HepG2 (cell line): ENCODE measurements around the gene FANCF. TPM values are rescaled to one million over a fixed set of nuclear protein-coding genes. Genes with fewer than 3 reads are reported as not detected.
A peak's percentile ranks its signal among the peaks of the same experiment; 100 is the strongest.

Experiments
- DNMT3B ChIP-seq: conservative IDR thresholded peaks from 2 replicates; pipeline ENCODE4 v1.6.1; 2016; ENCODE audit warnings: missing biosample characterization, control low read depth
- ELF4 ChIP-seq: sonication (generic); formaldehyde crosslinking; IDR thresholded peaks from 2 replicates; pipeline ENCODE4 v1.5.0; 2020; ENCODE audit warnings: missing genetic modification reagents, mild to moderate bottlenecking, moderate library complexity, borderline replicate concordance
- ESRRA ChIP-seq: sonication (generic); formaldehyde crosslinking; IDR thresholded peaks from 2 replicates; pipeline ENCODE4 v1.5.1; 2020; ENCODE audit warnings: mild to moderate bottlenecking, low read depth, missing genetic modification reagents
- EZH2 ChIP-seq: conservative IDR thresholded peaks from 2 replicates; pipeline ENCODE4 v1.6.1; 2012; ENCODE audit warnings: mild to moderate bottlenecking, low read depth, low read length, moderate library complexity
- NFKBIZ ChIP-seq: IDR thresholded peaks from 2 replicates; pipeline ENCODE4 v1.6.1; 2018; ENCODE audit warnings: missing genetic modification reagents, missing compliant biosample characterization
- NR1H2 ChIP-seq: sonication (generic); formaldehyde crosslinking; IDR thresholded peaks from 2 replicates; pipeline ENCODE4 v1.8.1; 2022; ENCODE audit warnings: low read depth, missing genetic modification reagents, borderline replicate concordance
- NR3C1 ChIP-seq: sonication (generic); formaldehyde crosslinking; IDR thresholded peaks from 2 replicates; pipeline ENCODE4 v1.4.0; 2020; ENCODE audit warnings: missing genetic modification reagents
- PITX1 ChIP-seq: sonication (generic); formaldehyde crosslinking; IDR thresholded peaks from 2 replicates; pipeline ENCODE4 v1.5.1; 2020; ENCODE audit warnings: mild to moderate bottlenecking, missing genetic modification reagents
- POGZ ChIP-seq: sonication (generic); formaldehyde crosslinking; IDR thresholded peaks from 2 replicates; pipeline ENCODE4 v1.4.0; 2020; ENCODE audit warnings: mild to moderate bottlenecking, missing genetic modification reagents
- ZNF335 ChIP-seq: sonication (generic); formaldehyde crosslinking; IDR thresholded peaks from 2 replicates; pipeline ENCODE4 v1.4.0; 2020; ENCODE audit warnings: missing genetic modification reagents
- ZNF577 ChIP-seq: sonication (generic); formaldehyde crosslinking; IDR thresholded peaks from 2 replicates; pipeline ENCODE4 v1.4.0; 2020; ENCODE audit warnings: mild to moderate bottlenecking, low read depth, missing genetic modification reagents, borderline replicate concordance
- ZNF589 ChIP-seq: sonication (generic); formaldehyde crosslinking; conservative IDR thresholded peaks from 2 replicates; pipeline ENCODE4 v1.8.0; 2022; ENCODE audit warnings: mild to moderate bottlenecking, moderate library complexity, missing genetic modification reagents
- ZNF788 ChIP-seq: sonication (generic); formaldehyde crosslinking; IDR thresholded peaks from 2 replicates; pipeline ENCODE4 v1.5.0; 2020; ENCODE audit warnings: mild to moderate bottlenecking, missing genetic modification reagents, borderline replicate concordance
- polyA plus RNA-seq, 8 experiments: library from polyadenylated mRNA; depleted of rRNA in 3 of 8; stranded (reverse) in 7 of 8; unstranded in 1 of 8; fragments of >200 nt; fragmentation: Illumina TruSeq in 4 of 8; extraction: Trizol in 4 of 8; gene quantifications; 2 replicates each; pipeline versions ENCODE4 v1.2.1 to v1.2.3, GENCODE V29; 2011 to 2016; ENCODE audit warnings: low read depth in 4 of 8, missing spikeins in 1 of 8, mixed read lengths in 1 of 8; ENCODE audit not compliant: insufficient read depth in 1 of 8
- total RNA-seq, 5 experiments: library from RNA; depleted of rRNA; stranded (reverse); fragments of >200 nt; fragmentation: Illumina TruSeq; extraction: Trizol; gene quantifications; 2 replicates each; pipeline ENCODE4 v1.2.3, GENCODE V29; 2016; ENCODE audit warnings: low read depth in 1 of 5
- TF ChIP-seq, protein P1 (sequence below): sonication (generic); formaldehyde crosslinking; IDR thresholded peaks from 2 replicates; pipeline ENCODE4 v1.4.0; 2020; ENCODE audit warnings: missing genetic modification reagents, borderline replicate concordance
- TF ChIP-seq, protein P2 (sequence below), 2 experiments: sonication (generic) in 1 of 2; formaldehyde crosslinking in 1 of 2; IDR thresholded peaks; 2 replicates each; pipeline versions ENCODE4 v1.4.0 to v1.6.1; 2018 to 2020; ENCODE audit warnings: missing genetic modification reagents in 2 of 2, borderline replicate concordance in 1 of 2, low read depth in 1 of 2, mild to moderate bottlenecking in 1 of 2, missing biosample characterization in 1 of 2
- TF ChIP-seq, protein P3 (sequence below): sonication (generic); formaldehyde crosslinking; IDR thresholded peaks from 2 replicates; pipeline ENCODE4 v1.8.0; 2022; ENCODE audit warnings: missing genetic modification reagents, mild to moderate bottlenecking, borderline replicate concordance
- TF ChIP-seq, protein P4 (sequence below): sonication (generic); formaldehyde crosslinking; IDR thresholded peaks from 2 replicates; pipeline ENCODE4; 2020; ENCODE audit warnings: missing genetic modification reagents, mild to moderate bottlenecking, borderline replicate concordance

The FANCF gene
- total and polyA plus RNA-seq, 2 of the 13 experiments (the other 11 are each of a cell fraction or from before 2014, with no cell fraction given) = 2.5 to 9.7 TPM

DNA sequence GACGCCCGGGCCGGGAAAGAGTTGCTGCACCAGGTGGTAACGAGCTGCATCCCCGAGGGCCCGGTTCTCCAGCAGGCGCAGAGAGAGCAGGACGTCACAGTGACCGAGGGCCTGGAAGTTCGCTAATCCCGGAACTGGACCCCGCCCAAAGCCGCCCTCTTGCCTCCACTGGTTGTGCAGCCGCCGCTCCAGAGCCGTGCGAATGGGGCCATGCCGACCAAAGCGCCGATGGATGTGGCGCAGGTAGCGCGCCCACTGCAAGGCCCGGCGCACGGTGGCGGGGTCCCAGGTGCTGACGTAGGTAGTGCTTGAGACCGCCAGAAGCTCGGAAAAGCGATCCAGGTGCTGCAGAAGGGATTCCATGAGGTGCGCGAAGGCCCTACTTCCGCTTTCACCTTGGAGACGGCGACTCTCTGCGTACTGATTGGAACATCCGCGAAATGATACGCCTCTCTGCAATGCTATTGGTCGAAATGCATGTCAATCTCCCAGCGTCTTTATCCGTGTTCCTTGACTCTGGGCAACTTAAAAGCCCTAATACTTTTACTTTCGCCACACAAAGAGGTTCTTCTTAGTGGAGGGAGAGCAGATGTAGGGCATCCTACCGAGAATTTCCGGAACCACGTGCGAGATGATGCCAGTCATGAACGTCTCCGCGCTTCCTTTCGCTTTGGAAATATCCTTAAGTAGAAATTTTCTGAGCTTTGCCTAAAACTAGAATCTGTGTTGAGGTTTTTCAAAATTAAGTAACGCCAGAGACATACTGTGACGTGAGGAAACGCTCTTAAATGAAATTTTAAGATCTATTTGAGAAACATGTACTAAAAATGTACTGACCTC is at the start of gene FANCF (continued):
- TF ChIP-seq, protein P1, sequence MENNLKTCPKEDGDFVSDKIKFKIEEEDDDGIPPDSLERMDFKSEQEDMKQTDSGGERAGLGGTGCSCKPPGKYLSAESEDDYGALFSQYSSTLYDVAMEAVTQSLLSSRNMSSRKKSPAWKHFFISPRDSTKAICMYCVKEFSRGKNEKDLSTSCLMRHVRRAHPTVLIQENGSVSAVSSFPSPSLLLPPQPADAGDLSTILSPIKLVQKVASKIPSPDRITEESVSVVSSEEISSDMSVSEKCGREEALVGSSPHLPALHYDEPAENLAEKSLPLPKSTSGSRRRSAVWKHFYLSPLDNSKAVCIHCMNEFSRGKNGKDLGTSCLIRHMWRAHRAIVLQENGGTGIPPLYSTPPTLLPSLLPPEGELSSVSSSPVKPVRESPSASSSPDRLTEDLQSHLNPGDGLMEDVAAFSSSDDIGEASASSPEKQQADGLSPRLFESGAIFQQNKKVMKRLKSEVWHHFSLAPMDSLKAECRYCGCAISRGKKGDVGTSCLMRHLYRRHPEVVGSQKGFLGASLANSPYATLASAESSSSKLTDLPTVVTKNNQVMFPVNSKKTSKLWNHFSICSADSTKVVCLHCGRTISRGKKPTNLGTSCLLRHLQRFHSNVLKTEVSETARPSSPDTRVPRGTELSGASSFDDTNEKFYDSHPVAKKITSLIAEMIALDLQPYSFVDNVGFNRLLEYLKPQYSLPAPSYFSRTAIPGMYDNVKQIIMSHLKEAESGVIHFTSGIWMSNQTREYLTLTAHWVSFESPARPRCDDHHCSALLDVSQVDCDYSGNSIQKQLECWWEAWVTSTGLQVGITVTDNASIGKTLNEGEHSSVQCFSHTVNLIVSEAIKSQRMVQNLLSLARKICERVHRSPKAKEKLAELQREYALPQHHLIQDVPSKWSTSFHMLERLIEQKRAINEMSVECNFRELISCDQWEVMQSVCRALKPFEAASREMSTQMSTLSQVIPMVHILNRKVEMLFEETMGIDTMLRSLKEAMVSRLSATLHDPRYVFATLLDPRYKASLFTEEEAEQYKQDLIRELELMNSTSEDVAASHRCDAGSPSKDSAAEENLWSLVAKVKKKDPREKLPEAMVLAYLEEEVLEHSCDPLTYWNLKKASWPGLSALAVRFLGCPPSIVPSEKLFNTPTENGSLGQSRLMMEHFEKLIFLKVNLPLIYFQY (CRISPR knock-in tag) = no peak; the same call in 1 of the 2 replicates
- no peak for TF ChIP-seq ZNF577 (CRISPR knock-in tag)
- 0 out of 2 replicates have a peak, but pooled peaks have one; percentile 34 for TF ChIP-seq ZNF788
- TF ChIP-seq NFKBIZ (CRISPR knock-in tag) = no peak
- TF ChIP-seq NR3C1 (CRISPR knock-in tag) = no peak
- TF ChIP-seq PITX1 = peak; percentile 96
- no peak for TF ChIP-seq EZH2
- no peak for TF ChIP-seq ESRRA (CRISPR knock-in tag)
- peak; percentile 91 for TF ChIP-seq ELF4 (CRISPR knock-in tag)
- TF ChIP-seq, protein P2, sequence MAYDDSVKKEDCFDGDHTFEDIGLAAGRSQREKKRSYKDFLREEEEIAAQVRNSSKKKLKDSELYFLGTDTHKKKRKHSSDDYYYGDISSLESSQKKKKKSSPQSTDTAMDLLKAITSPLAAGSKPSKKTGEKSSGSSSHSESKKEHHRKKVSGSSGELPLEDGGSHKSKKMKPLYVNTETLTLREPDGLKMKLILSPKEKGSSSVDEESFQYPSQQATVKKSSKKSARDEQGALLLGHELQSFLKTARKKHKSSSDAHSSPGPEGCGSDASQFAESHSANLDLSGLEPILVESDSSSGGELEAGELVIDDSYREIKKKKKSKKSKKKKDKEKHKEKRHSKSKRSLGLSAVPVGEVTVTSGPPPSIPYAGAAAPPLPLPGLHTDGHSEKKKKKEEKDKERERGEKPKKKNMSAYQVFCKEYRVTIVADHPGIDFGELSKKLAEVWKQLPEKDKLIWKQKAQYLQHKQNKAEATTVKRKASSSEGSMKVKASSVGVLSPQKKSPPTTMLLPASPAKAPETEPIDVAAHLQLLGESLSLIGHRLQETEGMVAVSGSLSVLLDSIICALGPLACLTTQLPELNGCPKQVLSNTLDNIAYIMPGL (CRISPR knock-in tag; IDR thresholded peaks at IDR 0.05; ENCODE audit: borderline replicate concordance in 1 of 2, low read depth in 1 of 2) = peak; percentile 46 to 93; a peak in 3 of 4 replicates
- TF ChIP-seq, protein P3, sequence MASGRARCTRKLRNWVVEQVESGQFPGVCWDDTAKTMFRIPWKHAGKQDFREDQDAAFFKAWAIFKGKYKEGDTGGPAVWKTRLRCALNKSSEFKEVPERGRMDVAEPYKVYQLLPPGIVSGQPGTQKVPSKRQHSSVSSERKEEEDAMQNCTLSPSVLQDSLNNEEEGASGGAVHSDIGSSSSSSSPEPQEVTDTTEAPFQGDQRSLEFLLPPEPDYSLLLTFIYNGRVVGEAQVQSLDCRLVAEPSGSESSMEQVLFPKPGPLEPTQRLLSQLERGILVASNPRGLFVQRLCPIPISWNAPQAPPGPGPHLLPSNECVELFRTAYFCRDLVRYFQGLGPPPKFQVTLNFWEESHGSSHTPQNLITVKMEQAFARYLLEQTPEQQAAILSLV (CRISPR knock-in tag) = no peak
- TF ChIP-seq, protein P4, sequence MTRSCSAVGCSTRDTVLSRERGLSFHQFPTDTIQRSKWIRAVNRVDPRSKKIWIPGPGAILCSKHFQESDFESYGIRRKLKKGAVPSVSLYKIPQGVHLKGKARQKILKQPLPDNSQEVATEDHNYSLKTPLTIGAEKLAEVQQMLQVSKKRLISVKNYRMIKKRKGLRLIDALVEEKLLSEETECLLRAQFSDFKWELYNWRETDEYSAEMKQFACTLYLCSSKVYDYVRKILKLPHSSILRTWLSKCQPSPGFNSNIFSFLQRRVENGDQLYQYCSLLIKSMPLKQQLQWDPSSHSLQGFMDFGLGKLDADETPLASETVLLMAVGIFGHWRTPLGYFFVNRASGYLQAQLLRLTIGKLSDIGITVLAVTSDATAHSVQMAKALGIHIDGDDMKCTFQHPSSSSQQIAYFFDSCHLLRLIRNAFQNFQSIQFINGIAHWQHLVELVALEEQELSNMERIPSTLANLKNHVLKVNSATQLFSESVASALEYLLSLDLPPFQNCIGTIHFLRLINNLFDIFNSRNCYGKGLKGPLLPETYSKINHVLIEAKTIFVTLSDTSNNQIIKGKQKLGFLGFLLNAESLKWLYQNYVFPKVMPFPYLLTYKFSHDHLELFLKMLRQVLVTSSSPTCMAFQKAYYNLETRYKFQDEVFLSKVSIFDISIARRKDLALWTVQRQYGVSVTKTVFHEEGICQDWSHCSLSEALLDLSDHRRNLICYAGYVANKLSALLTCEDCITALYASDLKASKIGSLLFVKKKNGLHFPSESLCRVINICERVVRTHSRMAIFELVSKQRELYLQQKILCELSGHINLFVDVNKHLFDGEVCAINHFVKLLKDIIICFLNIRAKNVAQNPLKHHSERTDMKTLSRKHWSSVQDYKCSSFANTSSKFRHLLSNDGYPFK = peak; percentile 93; the same call in 1 of the 2 replicates
- peak; percentile 83; the same call in 1 of the 2 replicates for TF ChIP-seq NR1H2 (CRISPR knock-in tag)
- TF ChIP-seq DNMT3B = no peak
- TF ChIP-seq POGZ (CRISPR knock-in tag) = peak; percentile 79; the same call in 1 of the 2 replicates
- TF ChIP-seq ZNF589 = 0 out of 2 replicates have a peak, but pooled peaks have one; percentile 53
- TF ChIP-seq ZNF335 (CRISPR knock-in tag) = 0 out of 2 replicates have a peak, but pooled peaks have one; percentile 70
